ENCODE measurements around the gene EXOSC9. TPM values are rescaled to one million over a fixed set of nuclear protein-coding genes. Genes with fewer than 3 reads are reported as not detected.
"Not testable (repeated sequence)": the region's sequence is repeated elsewhere in the genome, so short reads cannot be mapped to it uniquely, and the experiment has no call there.

The EXOSC9 gene
- total RNA-seq (28.1 TPM), polyA plus RNA-seq (ENCODE audit: insufficient read depth in 1 of 8, insufficient read length in 8 of 8, low replicate concordance in 1 of 8) (10 to 100 TPM; 25.2 to 33.1 (median 30.8) TPM)
- long read RNA-seq, donor 1, partial matches to known transcripts: 0 of 3 reads
- long read RNA-seq, donor 1, other reads (novel, unspliced or antisense): 0 of 3 reads
- long read RNA-seq, donor 2: 0 reads
- long read RNA-seq, donor 3, transcript EXOSC9-201 (12 exons, 1,481 nt): major isoform, 5 of 7 reads
- long read RNA-seq, donor 3, partial matches to known transcripts: 0 of 7 reads
- long read RNA-seq, donor 3, other reads (novel, unspliced or antisense): 0 of 7 reads
- long read RNA-seq, donor 4, partial matches to known transcripts: 0 of 4 reads
- long read RNA-seq, donor 4, other reads (novel, unspliced or antisense): 0 of 4 reads
- long read RNA-seq, donor 5, transcript EXOSC9-201 (12 exons, 1,481 nt): major isoform, 9 of 104 reads
- long read RNA-seq, donor 5, partial matches to known transcripts: 72 of 104 reads
- long read RNA-seq, donor 5, other reads (novel, unspliced or antisense): 21 of 104 reads
- long read RNA-seq, donor 6, transcript EXOSC9-201 (12 exons, 1,481 nt): major isoform, 9 of 17 reads
- long read RNA-seq, donor 6, partial matches to known transcripts: 5 of 17 reads
- long read RNA-seq, donor 6, other reads (novel, unspliced or antisense): 0 of 17 reads
- long read RNA-seq, donor 7, transcript EXOSC9-201 (12 exons, 1,481 nt): major isoform, 6 of 6 reads
- long read RNA-seq, donor 7, partial matches to known transcripts: 0 of 6 reads
- long read RNA-seq, donor 7, other reads (novel, unspliced or antisense): 0 of 6 reads
- long read RNA-seq, donor 8, partial matches to known transcripts: 0 of 2 reads
- long read RNA-seq, donor 8, other reads (novel, unspliced or antisense): 0 of 2 reads
- long read RNA-seq, donor 9, partial matches to known transcripts: 0 of 1 reads
- long read RNA-seq, donor 9, other reads (novel, unspliced or antisense): 0 of 1 reads
- long read RNA-seq, donor 10, transcript EXOSC9-201 (12 exons, 1,481 nt): major isoform, 5 of 46 reads
- long read RNA-seq, donor 10, partial matches to known transcripts: 26 of 46 reads
- long read RNA-seq, donor 10, other reads (novel, unspliced or antisense): 13 of 46 reads
- long read RNA-seq, donor 11: 0 reads

GRCh38 chr4:121800961-121801714, at the start of gene EXOSC9:
Gene EXOSC9, plus strand, starts transcription at chr4:121801323. Its CDS starts 102 bp downstream, at chr4:121801425.
- Histone ChIP-seq H3K4me1 (ENCODE audit: control insufficient read depth, insufficient read depth, low read length) (peaks cover 5% of the 10 kb centered on the region), H3K4me3 (ENCODE audit: low read length) (peak within 1 kb of the TSS; percentile 67), H3K36me3 (ENCODE audit: control insufficient read depth, insufficient read depth, low read length) (peaks cover 22% of the 10 kb centered on the region), H3K27ac (ENCODE audit: low read length) (peak within 1 kb of the TSS; percentile 96), H3K27me3 (ENCODE audit: control insufficient read depth, insufficient read depth, low read length) (no peaks in the 10 kb centered on the region), H3K9me3 (replicated peaks; ENCODE audit: control insufficient read depth, low read depth, low read length) (no peaks in the 10 kb centered on the region)
- under 1% methylated on average over 40 of the region's 48 CpGs for WGBS (ENCODE audit: insufficient coverage)
- peak; percentile 99 for DNase-seq

- H3K4me1 ChIP-seq (ENCODE audit: control insufficient read depth, insufficient read depth, low read length); H3K9me3 ChIP-seq (replicated peaks; ENCODE audit: control insufficient read depth, low read depth, low read length); H3K36me3 ChIP-seq (ENCODE audit: control insufficient read depth, insufficient read depth, low read length); H3K4me3 ChIP-seq (ENCODE audit: low read length); DNase-seq; H3K27me3 ChIP-seq (ENCODE audit: control insufficient read depth, insufficient read depth, low read length); H3K27ac ChIP-seq (ENCODE audit: low read length): not testable (repeated sequence)
- WGBS (ENCODE audit: insufficient coverage): no CpG with 5 or more reads among the region's 1 CpG
Measured at GRCh38 chr4:121752142-121752541, 49.0 kb upstream of the EXOSC9 start.

GRCh38 chr4:121758925-121759568, 42.1 kb upstream of the EXOSC9 start:
- DNase-seq: no peak
- no peaks in the 10 kb centered on the region for H3K36me3 ChIP-seq (ENCODE audit: control insufficient read depth, insufficient read depth, low read length)
- H3K4me3 ChIP-seq (ENCODE audit: low read length): no peak overlapping the region
- no peak overlapping the region for H3K27ac ChIP-seq (ENCODE audit: low read length)
- peaks cover 7% of the 10 kb centered on the region for H3K27me3 ChIP-seq (ENCODE audit: control insufficient read depth, insufficient read depth, low read length)
- H3K4me1 ChIP-seq (ENCODE audit: control insufficient read depth, insufficient read depth, low read length): no peaks in the 10 kb centered on the region
- H3K9me3 ChIP-seq (replicated peaks; ENCODE audit: control insufficient read depth, low read depth, low read length): no peaks in the 10 kb centered on the region
- no CpG with 5 or more reads among the region's 2 CpGs for WGBS (ENCODE audit: insufficient coverage)

GRCh38 chr4:121760205-121760604, 40.9 kb upstream of the EXOSC9 start:
- no peak for DNase-seq
- Histone ChIP-seq H3K4me1 (ENCODE audit: control insufficient read depth, insufficient read depth, low read length) (peaks cover under 1% of the 10 kb centered on the region), H3K36me3 (ENCODE audit: control insufficient read depth, insufficient read depth, low read length) (no peaks in the 10 kb centered on the region), H3K27me3 (ENCODE audit: control insufficient read depth, insufficient read depth, low read length) (peaks cover 18% of the 10 kb centered on the region), H3K27ac (ENCODE audit: low read length) (no peak overlapping the region), H3K4me3 (ENCODE audit: low read length) (no peak overlapping the region), H3K9me3 (replicated peaks; ENCODE audit: control insufficient read depth, low read depth, low read length) (no peaks in the 10 kb centered on the region)
- 61% methylated on average over 2 of the region's 3 CpGs for WGBS (ENCODE audit: insufficient coverage)

GRCh38 chr4:121764303-121764701, 36.8 kb upstream of the EXOSC9 start:
- Histone ChIP-seq H3K36me3 (ENCODE audit: control insufficient read depth, insufficient read depth, low read length) (no peaks in the 10 kb centered on the region), H3K4me3 (ENCODE audit: low read length) (peak overlapping the region; percentile 48), H3K4me1 (ENCODE audit: control insufficient read depth, insufficient read depth, low read length) (peaks cover 3% of the 10 kb centered on the region), H3K27ac (ENCODE audit: low read length) (no peak overlapping the region), H3K9me3 (replicated peaks; ENCODE audit: control insufficient read depth, low read depth, low read length) (no peaks in the 10 kb centered on the region), H3K27me3 (ENCODE audit: control insufficient read depth, insufficient read depth, low read length) (peaks cover 21% of the 10 kb centered on the region)
- no peak for DNase-seq
- WGBS (ENCODE audit: insufficient coverage): 13% methylated on average over 9 of the region's 14 CpGs

- Histone ChIP-seq H3K27ac (ENCODE audit: low read length) (no peak within 1 kb of the TSS), H3K4me1 (ENCODE audit: control insufficient read depth, insufficient read depth, low read length) (peaks cover 3% of the 10 kb centered on the region), H3K27me3 (ENCODE audit: control insufficient read depth, insufficient read depth, low read length) (peaks cover 21% of the 10 kb centered on the region), H3K9me3 (replicated peaks; ENCODE audit: control insufficient read depth, low read depth, low read length) (no peaks in the 10 kb centered on the region), H3K36me3 (ENCODE audit: control insufficient read depth, insufficient read depth, low read length) (no peaks in the 10 kb centered on the region), H3K4me3 (ENCODE audit: low read length) (peak within 1 kb of the TSS; percentile 48)
- WGBS (ENCODE audit: insufficient coverage): 0% methylated on average over 70 of the region's 75 CpGs
- peak; percentile 9 for DNase-seq
Measured at GRCh38 chr4:121764702-121765367, 36.3 kb upstream of the EXOSC9 start, which contains the start of gene SMIM43. Gene SMIM43, minus strand, starts transcription at chr4:121765164. Its CDS starts 59 bp downstream, at chr4:121765105.

GRCh38 chr4:121765368-121765705, 35.8 kb upstream of the EXOSC9 start:
- H3K36me3 ChIP-seq (ENCODE audit: control insufficient read depth, insufficient read depth, low read length): no peaks in the 10 kb centered on the region
- peaks cover 3% of the 10 kb centered on the region for H3K4me1 ChIP-seq (ENCODE audit: control insufficient read depth, insufficient read depth, low read length)
- H3K9me3 ChIP-seq (replicated peaks; ENCODE audit: control insufficient read depth, low read depth, low read length): no peaks in the 10 kb centered on the region
- H3K27me3 ChIP-seq (ENCODE audit: control insufficient read depth, insufficient read depth, low read length): peaks cover 21% of the 10 kb centered on the region
- 18% methylated on average over 2 of the region's 16 CpGs for WGBS (ENCODE audit: insufficient coverage)
- DNase-seq: no peak
- H3K27ac ChIP-seq (ENCODE audit: low read length): no peak overlapping the region
- H3K4me3 ChIP-seq (ENCODE audit: low read length): peak overlapping the region; percentile 48

- H3K9me3 ChIP-seq (replicated peaks; ENCODE audit: control insufficient read depth, low read depth, low read length): no peaks in the 10 kb centered on the region
- no peak overlapping the region for H3K4me3 ChIP-seq (ENCODE audit: low read length)
- no peak for DNase-seq
- H3K27ac ChIP-seq (ENCODE audit: low read length): no peak overlapping the region
- H3K27me3 ChIP-seq (ENCODE audit: control insufficient read depth, insufficient read depth, low read length): peaks cover 21% of the 10 kb centered on the region
- H3K4me1 ChIP-seq (ENCODE audit: control insufficient read depth, insufficient read depth, low read length): peaks cover 3% of the 10 kb centered on the region
- WGBS (ENCODE audit: insufficient coverage): 92% methylated on average over 2 of the region's 9 CpGs
- H3K36me3 ChIP-seq (ENCODE audit: control insufficient read depth, insufficient read depth, low read length): no peaks in the 10 kb centered on the region
Measured at GRCh38 chr4:121765971-121766538, 35.1 kb upstream of the EXOSC9 start.
